Camera-type eye (tissue), 1 donor: ENCODE data around the gene PHF21A. TPM values are rescaled to one million over a fixed set of nuclear protein-coding genes. Genes with fewer than 3 reads are reported as not detected.

ENCODE experiments used
- total RNA-seq: library from RNA; depleted of rRNA; stranded (reverse); fragments of >200 nt; gene quantifications from one replicate; pipeline ENCODE4 v1.2.3, GENCODE V29; 2014

Gene PHF21A
- total RNA-seq, result 57.6 TPM

GRCh38 chr11:46121301-46121723 lies at the start of gene PHF21A:
PHF21A (minus strand) TSS chr11:46121454; CDS start chr11:46084219, 37,235 bp downstream.

DNA sequence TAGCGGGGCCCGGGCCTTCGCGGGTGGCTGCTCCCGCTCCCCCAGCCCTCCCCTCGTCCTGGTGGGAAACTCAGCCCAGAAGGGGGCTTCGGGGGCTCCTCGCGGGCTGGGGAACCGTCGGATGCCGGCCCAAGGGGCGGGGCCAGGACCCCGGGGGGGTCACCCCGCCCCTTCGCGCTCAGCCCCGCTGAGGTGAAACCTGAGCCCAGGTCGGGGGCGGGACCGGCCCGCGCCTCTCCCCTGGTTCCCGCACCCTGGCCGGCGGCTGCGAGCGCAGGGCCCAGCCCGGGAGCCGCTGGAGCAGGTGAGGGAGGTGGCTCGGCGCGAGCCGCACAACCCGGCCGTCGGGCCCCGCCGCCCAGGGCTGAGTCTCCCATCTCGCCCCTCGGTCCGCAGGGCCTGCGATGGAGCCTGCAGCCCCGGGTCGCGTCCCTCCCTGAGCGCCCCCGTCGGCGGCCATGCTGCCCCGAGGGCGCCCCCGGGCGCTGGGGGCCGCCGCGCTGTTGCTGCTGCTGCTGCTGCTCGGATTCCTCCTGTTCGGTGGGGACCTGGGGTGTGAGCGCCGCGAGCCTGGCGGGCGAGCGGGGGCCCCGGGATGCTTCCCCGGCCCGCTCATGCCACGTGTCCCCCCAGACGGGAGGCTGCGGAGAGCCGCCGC lies 198.7 kb downstream of the PHF21A start, which contains the start of gene LARGE2:
Gene LARGE2, plus strand, starts transcription at position 232 of the 658 bp plus-strand sequence. Its CDS starts 227 bp downstream, at position 459.

DNA sequence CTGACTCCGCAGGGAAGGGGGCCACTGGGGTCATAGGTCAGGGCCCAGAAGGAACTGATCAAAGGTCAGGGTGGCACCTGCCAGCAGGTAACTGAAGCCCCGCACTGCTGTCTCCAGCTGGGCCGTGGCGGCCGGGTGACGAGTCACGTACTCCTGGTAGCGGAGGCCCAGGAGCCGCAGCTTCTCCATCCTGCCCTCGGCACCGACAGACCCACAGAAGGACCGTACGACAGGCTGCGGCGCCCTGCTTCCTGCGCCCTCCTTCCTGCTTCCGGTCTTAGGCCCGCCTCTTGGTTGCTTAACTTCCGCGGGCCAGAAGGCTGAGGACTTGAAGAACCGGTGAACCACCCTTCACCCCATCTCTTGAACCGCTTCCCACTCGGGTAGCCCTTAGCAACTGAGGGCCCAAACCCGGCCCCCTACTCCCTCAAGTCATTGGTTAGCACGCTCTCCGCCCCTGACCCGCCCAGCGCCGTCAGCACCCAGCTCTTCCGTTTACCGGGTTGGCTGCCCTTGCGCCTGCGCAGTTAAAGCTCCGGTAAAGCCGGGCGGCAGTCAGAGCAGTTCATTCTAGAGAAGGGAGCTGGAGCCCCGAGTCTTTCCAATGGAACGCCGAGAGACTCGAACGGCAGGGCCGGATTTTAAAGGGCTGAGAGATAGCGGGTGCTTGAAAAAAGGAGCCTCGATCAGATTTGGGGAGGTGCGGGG lies 203.5 kb downstream of the PHF21A start, which contains the start of gene PEX16:
Gene PEX16, minus strand, starts transcription at position 255 of the 708 bp plus-strand sequence. Its CDS starts 66 bp downstream, at position 189.

GRCh38 chr11:45906965-45907611 lies 214.2 kb downstream of the PHF21A start, which contains the start of gene FREY1:
FREY1 (minus strand) TSS chr11:45907271; CDS start chr11:45907245, 26 bp downstream.

GRCh38 chr11:45885274-45885920 lies 235.9 kb downstream of the PHF21A start, which contains the start of gene MAPK8IP1:
MAPK8IP1 (plus strand) TSS chr11:45885651; CDS start chr11:45885821, 170 bp downstream.

Other genes starting within 250 kb of the PHF21A start
- gene MAPK8IP1, start 235.8 kb downstream of the PHF21A start, total RNA-seq, result 33.6 TPM
- gene FREY1, start 214.2 kb downstream of the PHF21A start, total RNA-seq, result 0.82 TPM
- 14.0 TPM for gene PEX16, start 203.6 kb downstream of the PHF21A start, total RNA-seq
- gene LARGE2, start 198.8 kb downstream of the PHF21A start, total RNA-seq, result 3.8 TPM
- 35.6 TPM for gene CREB3L1, start 156.2 kb upstream of the PHF21A start, total RNA-seq
- gene DGKZ, start 226.0 kb upstream of the PHF21A start, total RNA-seq, result 45.1 TPM